Spleen (tissue), 11 donors: Measurements from ENCODE around the gene TRHDE. TPM values are rescaled to one million over a fixed set of nuclear protein-coding genes. Genes with fewer than 3 reads are reported as not detected.

ENCODE experiments used
- DNase-seq: peaks from one replicate; pipeline ENCODE4 v3.0.0-alpha.2; 2020
- H3K27ac ChIP-seq, 8 donors: fragments of 200-600 bp; sonication (generic) in 7 of 8; 1 replicate in 4 of 8; 2 replicates in 4 of 8; pipeline versions ENCODE4 v1.5.0 to v1.8.0; 2016 to 2021; ENCODE audit warnings: inconsistent platforms in 4 of 8, mild to moderate bottlenecking in 4 of 8, moderate library complexity in 1 of 8
- H3K27me3 ChIP-seq, 7 donors: fragments of 200-600 bp; sonication (generic) in 6 of 7; replicated peaks in 1 of 7; 1 replicate in 4 of 7; 2 replicates in 3 of 7; pipeline versions ENCODE4 v1.5.0 to v1.8.0; 2016 to 2021; ENCODE audit warnings: inconsistent platforms in 3 of 7, mild to moderate bottlenecking in 1 of 7
- H3K36me3 ChIP-seq, 6 donors: fragments of 200-600 bp; sonication (generic) in 5 of 6; 1 replicate in 4 of 6; 2 replicates in 2 of 6; pipeline versions ENCODE4 v1.5.0 to v1.8.0; 2016 to 2021; ENCODE audit warnings: inconsistent platforms in 2 of 6
- H3K4me1 ChIP-seq, 6 donors: fragments of 200-600 bp; sonication (generic) in 5 of 6; 1 replicate in 3 of 6; 2 replicates in 3 of 6; pipeline versions ENCODE4 v1.5.0 to v1.8.0; 2016 to 2021; ENCODE audit warnings: inconsistent platforms in 3 of 6
- H3K4me3 ChIP-seq, 8 donors: fragments of 200-600 bp; sonication (generic) in 7 of 8; 1 replicate in 4 of 8; 2 replicates in 4 of 8; pipeline versions ENCODE4 v1.5.0 to v1.8.0; 2016 to 2021; ENCODE audit warnings: inconsistent platforms in 4 of 8, mild to moderate bottlenecking in 4 of 8, moderate library complexity in 2 of 8
- H3K9me3 ChIP-seq, 8 donors: fragments of 200-600 bp; sonication (generic) in 7 of 8; 1 replicate in 4 of 8; 2 replicates in 4 of 8; pipeline versions ENCODE4 v1.5.0 to v1.8.0; 2016 to 2021; ENCODE audit warnings: inconsistent platforms in 4 of 8
- CTCF ChIP-seq, 11 experiments: fragments of 200-600 bp in 7 of 11; fragments of 450-650 bp in 4 of 11; sonication (generic) in 4 of 11; IDR thresholded peaks in 8 of 11; conservative IDR thresholded peaks in 3 of 11; 1 replicate in 7 of 11; 2 replicates in 4 of 11; pipeline versions ENCODE4 v1.4.0 to v1.8.0; 2016 to 2021; ENCODE audit warnings: antibody characterized with exemption in 11 of 11, inconsistent platforms in 4 of 11, mild to moderate bottlenecking in 1 of 11
- POLR2A ChIP-seq, 3 donors: fragments of 450-650 bp; IDR thresholded peaks; one replicate each; pipeline ENCODE4 v1.5.1; 2017; ENCODE audit warnings: antibody characterized with exemption in 3 of 3, mild to moderate bottlenecking in 1 of 3
- POLR2AphosphoS5 ChIP-seq, 3 donors: sonication (generic); formaldehyde crosslinking; IDR thresholded peaks; one replicate each; pipeline ENCODE4 v1.5.1; 2017; ENCODE audit warnings: antibody characterized with exemption in 3 of 3
- WGBS, 5 donors: extraction: QIAGEN DNeasy Blood & Tissue Kit in 3 of 5; methylation state at CpG; one replicate each; pipeline versions ENCODE4 v1.1.5 to v1.1.7; 2013 to 2018; 5-methylcytosine and 5-hydroxymethylcytosine counted together
- intact Hi-C: fragments of 100-400 bp; cut with DNase I; formaldehyde crosslinking; loops from one replicate; pipeline ENCODE4 v1.15.0; 2023; ENCODE audit warnings: low total_unique reads
- polyA plus RNA-seq, 3 donors: library from polyadenylated mRNA; stranded (reverse); fragments of 200-250 nt; gene quantifications; one replicate each; pipeline ENCODE4 v1.2.1, GENCODE V29; 2013
- total RNA-seq, 7 donors: library from RNA; depleted of rRNA in 3 of 7; stranded (reverse); fragments of >200 nt in 3 of 7; fragmentation: NEBNext Ultra II Directional in 4 of 7; extraction: Animal tissue kit (Norgen Biotek cat#: 25700) in 4 of 7; gene quantifications; one replicate each; pipeline versions ENCODE4 v1.1.0 to v1.2.1, GENCODE V29; 2016 to 2021
- donor health status: healthy with polysubstance abuse.
- donor health status: DM: no; HTN: no; CAD: no; lungs with moderate emphysema.
- donor health status: DM: no; HTN: no; CAD: no.
- donor health status: Bipolar disorder and iron deficiency.
- donor health status: healthy.
- donor health status: DM: no; HTN: no; CAD: no.
- donor health status: DM: yes; HTN: yes; CAD: no.

Gene TRHDE
- total and polyA plus RNA-seq, 10 donors: 0.26 to 32.7 (median 16.3) TPM

DNA sequence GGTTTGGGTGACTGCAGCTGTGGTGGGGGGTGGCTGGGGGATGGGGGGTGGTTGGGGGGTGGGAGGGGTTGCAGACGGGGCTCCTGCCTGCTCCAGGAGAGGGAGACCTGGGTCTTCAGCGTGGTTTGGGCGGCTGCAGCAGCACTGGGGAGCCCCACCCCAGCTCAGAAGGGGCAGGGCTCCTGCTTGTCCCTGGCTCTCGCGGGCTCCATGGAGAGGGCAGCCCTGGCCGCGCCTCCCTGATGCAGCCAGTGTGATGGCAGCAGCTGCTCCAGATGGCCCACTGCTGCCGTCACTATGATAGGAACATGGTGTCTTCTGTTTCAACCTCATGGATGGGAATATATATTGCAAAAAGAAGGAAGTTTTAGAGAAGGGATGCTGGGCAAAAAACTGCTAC lies 22.9 kb downstream of the TRHDE start:
- Histone ChIP-seq H3K4me1 (no peaks in the 10 kb centered on the region), H3K27ac (no peak overlapping the region), H3K27me3 (peaks cover 0 to 7% (median 0%) of the 10 kb centered on the region in 7 donors), H3K9me3 (no peaks in the 10 kb centered on the region), H3K4me3 (no peak overlapping the region), H3K36me3 (no peaks in the 10 kb centered on the region)
- 80 to 92% (median 92%) methylated on average over 8 of the region's 8 CpGs for WGBS, 5 donors
- no peak for DNase-seq
- intact Hi-C loops: no loop called here
- TF ChIP-seq POLR2AphosphoS5 (IDR thresholded peaks at IDR 0.05) (no peak), CTCF (IDR thresholded peaks at IDR 0.05 in 8 of 11, conservative IDR thresholded peaks at IDR 0.05 in 3 of 11) (no peak), POLR2A (IDR thresholded peaks at IDR 0.05) (no peak)

DNA sequence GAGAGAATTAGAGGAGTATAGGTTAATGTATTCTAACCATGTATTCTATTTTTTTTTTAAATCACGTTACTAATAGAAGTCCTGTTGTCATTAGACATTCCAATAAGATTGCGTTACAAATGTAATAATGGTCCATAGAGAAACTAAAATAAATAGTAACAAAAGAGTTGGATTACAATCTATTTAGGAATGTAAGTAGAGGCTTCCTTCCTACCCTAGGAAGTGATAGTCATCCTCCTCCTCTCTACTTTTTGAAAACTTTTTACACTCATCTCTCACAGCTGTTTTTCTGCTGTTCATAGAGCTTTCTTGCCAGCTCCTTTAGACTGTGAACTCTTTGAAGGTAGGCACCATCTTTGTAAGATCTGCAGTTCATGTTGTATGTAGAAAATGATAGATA lies 23.6 kb downstream of the TRHDE start:
- Histone ChIP-seq H3K36me3 (no peaks in the 10 kb centered on the region), H3K27me3 (peaks cover 0 to 7% (median 0%) of the 10 kb centered on the region in 7 donors), H3K4me1 (no peaks in the 10 kb centered on the region), H3K9me3 (no peaks in the 10 kb centered on the region), H3K27ac (no peak overlapping the region), H3K4me3 (no peak overlapping the region)
- no peak for DNase-seq
- WGBS, 5 donors: 78 to 89% (median 83%) methylated on average over 2 of the region's 2 CpGs
- intact Hi-C loops: no loop called here
- TF ChIP-seq POLR2A (IDR thresholded peaks at IDR 0.05) (no peak), POLR2AphosphoS5 (IDR thresholded peaks at IDR 0.05) (no peak), CTCF (IDR thresholded peaks at IDR 0.05 in 8 of 11, conservative IDR thresholded peaks at IDR 0.05 in 3 of 11) (no peak)

- DNase-seq: no peak
- Histone ChIP-seq H3K27me3 (peaks cover 0 to 7% (median 0%) of the 10 kb centered on the region in 7 donors), H3K4me3 (no peak overlapping the region), H3K27ac (no peak overlapping the region), H3K36me3 (no peaks in the 10 kb centered on the region), H3K4me1 (no peaks in the 10 kb centered on the region), H3K9me3 (no peaks in the 10 kb centered on the region)
- no peak for TF ChIP-seq POLR2A (IDR thresholded peaks at IDR 0.05)
- TF ChIP-seq CTCF (IDR thresholded peaks at IDR 0.05 in 8 of 11, conservative IDR thresholded peaks at IDR 0.05 in 3 of 11): no peak
- TF ChIP-seq POLR2AphosphoS5 (IDR thresholded peaks at IDR 0.05): no peak
- intact Hi-C loops: no loop called here
- whole genome bisulfite sequencing, 5 donors: 50 to 77% (median 62%) methylated on average over 2 of the region's 2 CpGs
Observed at GRCh38 chr12:72296389-72296788, 24.2 kb downstream of the TRHDE start.

- TF ChIP-seq POLR2A (IDR thresholded peaks at IDR 0.05): no peak
- no peak for DNase-seq
- H3K36me3 ChIP-seq: no peaks in the 10 kb centered on the region
- H3K27ac ChIP-seq: no peak overlapping the region
- WGBS, 5 donors: 59 to 85% (median 64%) methylated on average over 3 of the region's 3 CpGs
- peaks cover 0 to 7% (median 0%) of the 10 kb centered on the region in 7 donors for H3K27me3 ChIP-seq
- no peaks in the 10 kb centered on the region for H3K9me3 ChIP-seq
- intact Hi-C loops: no loop called here
- no peaks in the 10 kb centered on the region for H3K4me1 ChIP-seq
- H3K4me3 ChIP-seq: no peak overlapping the region
Observed at GRCh38 chr12:72297666-72298065, 25.5 kb downstream of the TRHDE start.

- no peaks in the 10 kb centered on the region for H3K9me3 ChIP-seq
- DNase-seq: no peak
- intact Hi-C loops: no loop called here
- H3K27me3 ChIP-seq: no peaks in the 10 kb centered on the region
- no peak overlapping the region for H3K4me3 ChIP-seq
- H3K36me3 ChIP-seq: no peaks in the 10 kb centered on the region
- TF ChIP-seq POLR2A (IDR thresholded peaks at IDR 0.05): no peak
- no peak for TF ChIP-seq POLR2AphosphoS5 (IDR thresholded peaks at IDR 0.05)
- no peak for TF ChIP-seq CTCF (IDR thresholded peaks at IDR 0.05 in 8 of 11, conservative IDR thresholded peaks at IDR 0.05 in 3 of 11)
- WGBS, 5 donors: 82 to 94% (median 87%) methylated on average over 3 of the region's 3 CpGs
- no peaks in the 10 kb centered on the region for H3K4me1 ChIP-seq
- no peak overlapping the region for H3K27ac ChIP-seq
Observed at GRCh38 chr12:72300728-72301127, 28.6 kb downstream of the TRHDE start.
